Stimulated activated CD4-positive, alpha-beta T cell treated with anti-CD3 and anti-CD28 coated beads, Interleukin-15, amount 100 ng/mL, for 1 hour (primary cell): ENCODE measurements around the gene EHF.

ENCODE experiments used
- DNase-seq, 2 donors: peaks; one replicate each; pipeline ENCODE4 v3.0.0-alpha.2; 2020; ENCODE audit warnings: low read depth in 1 of 2, low spot score in 1 of 2

Gene EHF

GRCh38 chr11:34623463-34623862 is 2.6 kb downstream of the EHF start:
- DNase-seq: no peak

- no peak for DNase-seq
Measured at GRCh38 chr11:34624069-34624468, 3.2 kb downstream of the EHF start.

- DNase-seq: no peak
Measured at GRCh38 chr11:34625576-34625975, 4.7 kb downstream of the EHF start.

GRCh38 chr11:34626393-34626792 is 5.5 kb downstream of the EHF start:
- no peak for DNase-seq

GRCh38 chr11:34627197-34627596 is 6.3 kb downstream of the EHF start:
- no peak for DNase-seq

- no peak for DNase-seq
Measured at GRCh38 chr11:34629711-34630110, 8.8 kb downstream of the EHF start.

GRCh38 chr11:34630544-34630943 is 9.7 kb downstream of the EHF start:
- no peak for DNase-seq

- DNase-seq: no peak
Measured at GRCh38 chr11:34631297-34631696, 10.4 kb downstream of the EHF start.

GRCh38 chr11:34631737-34632104 is 10.8 kb downstream of the EHF start:
- no peak for DNase-seq

GRCh38 chr11:34632105-34632791 is 11.4 kb downstream of the EHF start:
- DNase-seq: no peak

- DNase-seq: no peak
Measured at GRCh38 chr11:34633640-34633989, 12.7 kb downstream of the EHF start.

- no peak for DNase-seq
Measured at GRCh38 chr11:34633990-34634693, 13.2 kb downstream of the EHF start.

GRCh38 chr11:34634694-34635062 is 13.8 kb downstream of the EHF start:
- no peak for DNase-seq

GRCh38 chr11:34636127-34636526 is 15.2 kb downstream of the EHF start:
- DNase-seq: no peak

GRCh38 chr11:34637303-34637702 is 16.4 kb downstream of the EHF start:
- DNase-seq: no peak

- no peak for DNase-seq
Measured at GRCh38 chr11:34638897-34639296, 18.0 kb downstream of the EHF start.

- DNase-seq: no peak
Measured at GRCh38 chr11:34639545-34639944, 18.7 kb downstream of the EHF start.

- DNase-seq: no peak
Measured at GRCh38 chr11:34640050-34640923, 19.4 kb downstream of the EHF start.

GRCh38 chr11:34640924-34641275 is 20.0 kb downstream of the EHF start:
- no peak for DNase-seq

- no peak for DNase-seq
Measured at GRCh38 chr11:34641456-34641855, 20.6 kb downstream of the EHF start.

- DNase-seq: no peak
Measured at GRCh38 chr11:34642001-34642554, 21.2 kb downstream of the EHF start.

- DNase-seq: no peak
Measured at GRCh38 chr11:34642873-34643272, 22.0 kb downstream of the EHF start.
